A673 (cell line): ENCODE data around the gene LRRC37B. TPM values are rescaled to one million over a fixed set of nuclear protein-coding genes. Genes with fewer than 3 reads are reported as not detected.

Source experiments
- BruUV-seq: library from RNA; stranded (reverse); fragments of 400-500 nt; replicated peaks from 2 replicates; lab custom pipeline; 2021; lab: Mats Ljungman, UMichigan
- CTCF ChIA-PET: fragments of 300-600 bp; sonication (Branson Sonifier 250); formaldehyde crosslinking; loops from one replicate; lab custom pipeline; 2022; ENCODE audit warnings: antibody characterized with exemption; lab: Charles Lee
- POLR2A ChIA-PET: fragments of 300-600 bp; sonication (Branson Sonifier 250); formaldehyde crosslinking; loops from one replicate; lab custom pipeline; 2022; ENCODE audit warnings: antibody characterized with exemption; ENCODE audit not compliant: low non-redundant PET; lab: Charles Lee
- DNase-seq: peaks from one replicate; pipeline ENCODE4 v3.0.0-alpha.2; 2015; ENCODE audit warnings: low spot score
- H3K27ac ChIP-seq: fragments of 200-600 bp; sonication (generic); 2 replicates; pipeline ENCODE4 v1.5.1; 2016; ENCODE audit warnings: mixed run types, low read depth, mild to moderate bottlenecking, mixed read lengths, antibody characterized with exemption, low read length; ENCODE audit not compliant: poor library complexity, severe bottlenecking
- H3K27me3 ChIP-seq: fragments of 200-600 bp; sonication (generic); replicated peaks from 2 replicates; pipeline ENCODE4 v1.6.1; 2017; ENCODE audit warnings: mixed run types, low read depth, mild to moderate bottlenecking, mixed read lengths, antibody characterized with exemption, low read length; ENCODE audit not compliant: insufficient read depth, poor library complexity
- H3K36me3 ChIP-seq: fragments of 200-600 bp; sonication (generic); 2 replicates; pipeline ENCODE4 v1.6.1; 2016; ENCODE audit warnings: mixed run types, mild to moderate bottlenecking, mixed read lengths, antibody characterized with exemption, low read length; ENCODE audit not compliant: insufficient read depth, poor library complexity, severe bottlenecking
- H3K4me1 ChIP-seq: fragments of 200-600 bp; sonication (generic); 2 replicates; pipeline ENCODE4 v1.6.1; 2017; ENCODE audit warnings: mixed run types, mild to moderate bottlenecking, mixed read lengths, antibody characterized with exemption, low read length; ENCODE audit not compliant: insufficient read depth, poor library complexity, severe bottlenecking
- H3K4me3 ChIP-seq: fragments of 200-600 bp; sonication (generic); 2 replicates; pipeline ENCODE4 v1.5.1; 2016; ENCODE audit warnings: low read depth, mixed run types, mild to moderate bottlenecking, mixed read lengths, low read length; ENCODE audit not compliant: poor library complexity, severe bottlenecking
- H3K9me3 ChIP-seq: fragments of 200-600 bp; sonication (generic); 2 replicates; pipeline ENCODE4 v1.6.1; 2016; ENCODE audit warnings: mixed run types, low read depth, mild to moderate bottlenecking, mixed read lengths, antibody characterized with exemption, low read length; ENCODE audit not compliant: poor library complexity, severe bottlenecking
- EZH2 ChIP-seq: fragments of 200-600 bp; sonication (generic); IDR thresholded peaks from 2 replicates; pipeline ENCODE4 v1.6.1; 2017; ENCODE audit warnings: borderline replicate concordance, low read depth, mild to moderate bottlenecking, mixed read lengths, antibody characterized with exemption, low read length; ENCODE audit not compliant: poor library complexity, severe bottlenecking
- intact Hi-C: fragments of 100-400 bp; cut with micrococcal nuclease; formaldehyde crosslinking; loops from one replicate; pipeline ENCODE4 v1.10.0; 2022; ENCODE audit not compliant: unreplicated experiment
- total RNA-seq: library from RNA; stranded (reverse); gene quantifications from 2 replicates; pipeline ENCODE4 v1.2.3, GENCODE V29; 2021
- TF ChIP-seq, protein P1 (sequence below): fragments of 300-800, 200-600 bp; sonication (generic); conservative IDR thresholded peaks from 2 replicates; pipeline ENCODE4 v1.5.1; 2017; ENCODE audit warnings: low read depth, mild to moderate bottlenecking, antibody characterized with exemption, low read length, moderate library complexity, mixed read lengths

The LRRC37B gene
- total RNA-seq, 1 experiment from 2014 or later: 14.2 TPM

DNA sequence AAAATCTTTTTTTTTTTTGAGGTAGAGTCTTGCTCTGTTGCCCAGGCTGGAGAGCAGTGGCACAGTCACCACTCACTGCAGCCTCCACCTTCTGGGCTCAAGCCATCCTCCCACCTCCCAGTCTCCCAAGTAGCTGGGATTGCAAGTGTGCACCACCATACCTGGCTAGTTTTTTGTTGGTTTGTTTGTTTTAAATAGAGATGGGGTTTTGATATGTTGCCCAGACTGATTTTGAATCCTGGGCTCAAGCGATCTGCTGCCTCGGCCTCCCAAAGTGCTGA lies 2.0 kb downstream of the LRRC37B start:
- CTCF ChIA-PET: no interaction called here
- intact Hi-C loops: no loop called here
- DNase-seq: no peak
- Histone ChIP-seq H3K4me1 (no peaks in the 10 kb centered on the region), H3K27me3 (no peaks in the 10 kb centered on the region), H3K4me3 (peak overlapping the region; percentile 69), H3K27ac (no peak overlapping the region), H3K36me3 (no peaks in the 10 kb centered on the region), H3K9me3 (no peaks in the 10 kb centered on the region)
- BruUV-seq: no TSS peak
- POLR2A ChIA-PET: no interaction called here
- no peak for TF ChIP-seq EZH2

DNA sequence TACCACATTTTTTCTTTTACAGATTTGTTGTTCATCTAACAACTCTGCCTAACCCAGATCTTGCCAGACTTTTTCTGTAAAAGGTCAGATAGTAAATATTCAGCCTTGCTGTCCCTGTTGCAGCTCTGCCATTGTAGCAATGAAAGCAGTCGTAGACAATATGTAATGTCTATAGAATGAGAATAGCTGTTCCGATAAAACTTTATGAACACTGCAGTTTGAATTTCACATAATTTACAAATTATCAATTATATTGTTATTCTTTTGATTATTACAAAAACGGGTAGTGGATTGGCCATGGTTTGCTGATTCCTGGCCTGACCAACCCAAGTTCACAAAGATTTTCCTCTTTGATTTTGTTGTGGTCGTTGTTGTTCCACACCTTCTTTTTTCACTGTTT lies 2.9 kb downstream of the LRRC37B start:
- no peak for DNase-seq
- intact Hi-C loops: no loop called here
- Histone ChIP-seq H3K27ac (no peak overlapping the region), H3K36me3 (no peaks in the 10 kb centered on the region), H3K4me3 (no peak overlapping the region), H3K27me3 (no peaks in the 10 kb centered on the region), H3K9me3 (no peaks in the 10 kb centered on the region), H3K4me1 (no peaks in the 10 kb centered on the region)
- ChIA-PET CTCF (no interaction called here), POLR2A (no interaction called here)
- BruUV-seq: no TSS peak
- TF ChIP-seq, protein P1, sequence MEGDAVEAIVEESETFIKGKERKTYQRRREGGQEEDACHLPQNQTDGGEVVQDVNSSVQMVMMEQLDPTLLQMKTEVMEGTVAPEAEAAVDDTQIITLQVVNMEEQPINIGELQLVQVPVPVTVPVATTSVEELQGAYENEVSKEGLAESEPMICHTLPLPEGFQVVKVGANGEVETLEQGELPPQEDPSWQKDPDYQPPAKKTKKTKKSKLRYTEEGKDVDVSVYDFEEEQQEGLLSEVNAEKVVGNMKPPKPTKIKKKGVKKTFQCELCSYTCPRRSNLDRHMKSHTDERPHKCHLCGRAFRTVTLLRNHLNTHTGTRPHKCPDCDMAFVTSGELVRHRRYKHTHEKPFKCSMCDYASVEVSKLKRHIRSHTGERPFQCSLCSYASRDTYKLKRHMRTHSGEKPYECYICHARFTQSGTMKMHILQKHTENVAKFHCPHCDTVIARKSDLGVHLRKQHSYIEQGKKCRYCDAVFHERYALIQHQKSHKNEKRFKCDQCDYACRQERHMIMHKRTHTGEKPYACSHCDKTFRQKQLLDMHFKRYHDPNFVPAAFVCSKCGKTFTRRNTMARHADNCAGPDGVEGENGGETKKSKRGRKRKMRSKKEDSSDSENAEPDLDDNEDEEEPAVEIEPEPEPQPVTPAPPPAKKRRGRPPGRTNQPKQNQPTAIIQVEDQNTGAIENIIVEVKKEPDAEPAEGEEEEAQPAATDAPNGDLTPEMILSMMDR: no peak
- TF ChIP-seq EZH2: no peak

DNA sequence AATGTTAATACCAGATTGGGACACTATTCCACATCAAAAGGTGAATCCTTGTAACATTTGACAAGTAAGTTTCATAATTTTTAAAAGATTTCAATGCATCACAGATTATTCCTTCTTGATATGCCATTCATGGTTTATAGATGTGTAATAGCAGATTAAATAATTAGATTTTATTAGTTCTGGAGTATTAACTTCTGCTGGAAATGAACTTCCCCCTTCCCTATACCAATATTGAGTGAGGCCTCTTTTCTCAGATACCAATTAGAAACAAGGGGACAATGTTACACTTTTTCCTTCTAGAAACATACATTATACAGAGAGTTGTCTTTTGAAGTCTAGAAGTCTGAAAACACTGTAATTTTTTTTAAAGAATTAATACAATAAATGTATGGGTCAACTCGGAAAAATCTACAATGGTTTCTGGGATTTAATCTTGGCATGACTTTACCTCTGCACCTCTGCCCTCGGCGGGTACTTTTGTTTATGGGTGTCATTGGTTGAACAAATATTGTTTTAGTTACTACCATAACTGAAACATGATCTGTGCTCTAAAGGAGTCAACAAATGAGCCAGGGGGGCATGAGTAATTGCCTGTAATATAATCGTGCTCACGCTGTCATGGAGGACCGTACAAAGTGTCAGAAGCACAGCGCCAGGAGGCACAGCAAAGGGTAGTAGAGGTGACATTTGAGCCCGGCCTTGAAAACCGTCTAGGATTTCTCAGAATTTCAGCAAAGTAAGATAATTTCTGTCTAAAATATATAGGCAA lies 8.2 kb downstream of the LRRC37B start:
- Histone ChIP-seq H3K4me3 (no peak overlapping the region), H3K4me1 (no peaks in the 10 kb centered on the region), H3K27ac (no peak overlapping the region), H3K27me3 (no peaks in the 10 kb centered on the region), H3K36me3 (no peaks in the 10 kb centered on the region), H3K9me3 (no peaks in the 10 kb centered on the region)
- DNase-seq: no peak
- POLR2A ChIA-PET: no interaction called here
- CTCF ChIA-PET: no interaction called here
- intact Hi-C loops: no loop called here
- TF ChIP-seq, protein P1: no peak
- TF ChIP-seq EZH2: no peak
- no TSS peak for BruUV-seq

DNA sequence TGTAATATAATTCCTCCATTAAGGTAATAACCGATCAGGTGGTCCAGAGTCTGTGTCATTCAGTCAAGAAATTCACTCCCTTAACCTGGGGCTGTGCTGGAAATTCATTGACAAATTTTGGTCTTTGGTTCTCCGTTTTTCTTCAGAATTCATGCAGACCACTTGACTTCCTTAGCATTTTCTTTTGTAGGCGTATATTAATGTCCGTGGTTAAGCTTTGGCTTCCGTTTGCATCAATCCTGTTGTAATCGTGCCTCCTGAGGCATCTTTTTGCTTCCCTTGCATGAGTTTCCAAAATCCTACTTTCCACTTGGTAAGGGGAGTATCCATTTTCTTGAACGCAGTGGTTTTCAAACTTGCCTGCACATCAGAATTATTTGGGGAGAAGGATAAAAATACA lies 9.0 kb downstream of the LRRC37B start:
- no TSS peak for BruUV-seq
- H3K9me3 ChIP-seq: no peaks in the 10 kb centered on the region
- CTCF ChIA-PET: no interaction called here
- no peak overlapping the region for H3K4me3 ChIP-seq
- intact Hi-C loops: no loop called here
- H3K4me1 ChIP-seq: no peaks in the 10 kb centered on the region
- H3K36me3 ChIP-seq: no peaks in the 10 kb centered on the region
- POLR2A ChIA-PET: no interaction called here
- DNase-seq: no peak
- H3K27ac ChIP-seq: no peak overlapping the region
- H3K27me3 ChIP-seq: no peaks in the 10 kb centered on the region
- no peak for TF ChIP-seq EZH2
- TF ChIP-seq, protein P1: no peak
